K562 treated with DMSO at 1 percent for 24 hours (cell line): ENCODE data around the gene C3orf70. TPM values are rescaled to one million over a fixed set of nuclear protein-coding genes. Genes with fewer than 3 reads are reported as not detected.

Source experiments
- total RNA-seq: library from RNA; unstranded; fragments of 300-600 nt; gene quantifications from 2 replicates; pipeline ENCODE4 v1.2.3, GENCODE V29; 2022; ENCODE audit warnings: low read depth; ENCODE audit not compliant: insufficient read depth

C3orf70 gene
- total RNA-seq = not detected in 2 replicates

DNA sequence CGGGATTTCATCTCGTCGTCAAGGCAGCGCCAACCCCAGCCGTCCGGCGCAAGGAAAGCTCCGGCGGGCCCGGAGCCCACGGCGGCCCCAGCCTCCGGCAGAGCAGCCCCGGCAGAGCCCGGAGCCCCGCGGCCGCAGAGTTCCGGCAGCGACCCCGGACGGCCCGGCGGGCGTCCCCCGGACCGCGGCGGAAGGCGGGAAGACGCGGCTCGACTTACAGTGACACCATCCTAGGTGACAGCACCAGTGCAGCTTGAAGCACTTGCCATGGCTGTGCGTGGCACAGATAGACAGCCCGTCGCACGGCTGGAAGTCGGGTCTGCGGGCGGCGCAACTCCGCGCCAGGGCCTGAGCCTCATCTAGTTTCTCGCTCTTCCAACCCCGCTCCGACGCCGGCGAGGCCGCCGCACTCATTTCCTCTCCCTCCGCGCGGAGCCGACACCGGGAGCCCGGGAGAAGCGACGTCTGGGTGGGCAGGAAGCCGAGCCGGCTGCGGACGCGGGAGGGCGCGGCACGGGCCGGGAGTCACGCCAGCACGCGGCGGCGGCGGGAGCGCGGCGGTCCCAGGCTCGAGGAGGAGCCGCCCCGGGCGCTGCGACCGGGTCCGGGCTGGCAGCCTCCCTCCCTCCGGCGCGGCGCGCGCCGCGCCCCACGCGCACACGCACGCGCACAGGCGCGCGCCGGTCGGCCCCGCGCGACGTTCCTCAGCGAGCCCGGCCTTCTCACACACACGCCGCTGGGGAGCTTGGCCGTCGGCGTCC lies at the start of gene C3orf70:
Gene C3orf70 (minus strand): TSS at position 651 of the 761 bp plus-strand sequence. CDS start 237 bp downstream, at position 414.

Other genes starting within 250 kb of the C3orf70 start
- gene EHHADH, start 101.0 kb upstream of the C3orf70 start, total RNA-seq = 6.6 and 8.8 TPM in 2 replicates
- 0.19 and 0.32 TPM in 2 replicates for gene MAP3K13, start 210.1 kb upstream of the C3orf70 start, total RNA-seq